Right forelimb (tissue), 1 donor: ENCODE data around the gene ELFN1.

Source experiments
- DNase-seq: peaks from one replicate; pipeline ENCODE4 v3.0.0-alpha.2; 2018

Gene ELFN1

GRCh38 chr7:1745576-1746490 is 75.8 kb downstream of the ELFN1 start:
- no peak for DNase-seq

GRCh38 chr7:1746491-1746975 is 76.5 kb downstream of the ELFN1 start:
- DNase-seq = no peak

- no peak for DNase-seq
Measured at GRCh38 chr7:1747004-1747801, 77.1 kb downstream of the ELFN1 start.

- no peak for DNase-seq
Measured at GRCh38 chr7:1748076-1748838, 78.2 kb downstream of the ELFN1 start.

GRCh38 chr7:1748839-1749173 is 78.7 kb downstream of the ELFN1 start:
- no peak for DNase-seq

GRCh38 chr7:1749351-1749863 is 79.3 kb downstream of the ELFN1 start:
- no peak for DNase-seq

GRCh38 chr7:1749864-1750466 is 79.9 kb downstream of the ELFN1 start:
- DNase-seq = no peak

GRCh38 chr7:1750541-1751021 is 80.5 kb downstream of the ELFN1 start:
- no peak for DNase-seq

- peak; percentile 11 for DNase-seq
Measured at GRCh38 chr7:1752111-1752510, 82.0 kb downstream of the ELFN1 start.

GRCh38 chr7:1752771-1753563 is 82.9 kb downstream of the ELFN1 start:
- no peak for DNase-seq

GRCh38 chr7:1753564-1753867 is 83.4 kb downstream of the ELFN1 start:
- no peak for DNase-seq

GRCh38 chr7:1754345-1754908 is 84.3 kb downstream of the ELFN1 start:
- DNase-seq = no peak

GRCh38 chr7:1755783-1756625 is 85.9 kb downstream of the ELFN1 start:
- DNase-seq = no peak

GRCh38 chr7:1757601-1758000 is 87.5 kb downstream of the ELFN1 start:
- peak; percentile 15 for DNase-seq

GRCh38 chr7:1758028-1758858 is 88.2 kb downstream of the ELFN1 start:
- DNase-seq = peak; percentile 41

GRCh38 chr7:1758859-1759521 is 88.9 kb downstream of the ELFN1 start:
- no peak for DNase-seq

GRCh38 chr7:1761097-1761496 is 91.0 kb downstream of the ELFN1 start:
- no peak for DNase-seq

GRCh38 chr7:1761774-1762173 is 91.7 kb downstream of the ELFN1 start:
- no peak for DNase-seq
